Activated CD8-positive, alpha-beta memory T cell treated with anti-CD3 and anti-CD28 coated beads, Interleukin-2, amount 50 U/mL, for 24 hours (primary cell): ENCODE measurements around the gene MAMLD1.

Experiments
- DNase-seq: peaks from one replicate; pipeline ENCODE4 v3.0.0-alpha.2; 2020; ENCODE audit errors: extremely low read depth

MAMLD1 gene

DNA sequence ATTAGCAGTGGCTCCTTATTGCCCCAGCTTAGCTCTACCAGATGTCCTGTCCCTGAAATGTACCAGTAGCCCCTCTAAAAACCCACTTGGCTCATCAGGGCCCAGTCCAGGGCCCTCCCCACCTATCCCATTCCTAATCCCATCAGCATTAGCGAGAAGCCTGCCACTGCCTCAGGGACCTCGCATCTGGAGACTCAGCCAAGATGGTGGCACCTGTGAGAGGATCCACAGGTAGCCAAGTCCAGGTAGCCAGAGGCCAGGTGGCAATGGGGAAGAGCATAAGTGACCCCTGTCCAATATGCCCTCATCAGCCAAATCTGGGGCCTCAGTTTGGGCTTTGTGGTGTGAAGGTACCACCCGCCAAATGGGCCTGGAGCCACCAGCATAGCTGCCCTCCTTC is 97.7 kb downstream of the MAMLD1 start:
- no peak for DNase-seq

DNA sequence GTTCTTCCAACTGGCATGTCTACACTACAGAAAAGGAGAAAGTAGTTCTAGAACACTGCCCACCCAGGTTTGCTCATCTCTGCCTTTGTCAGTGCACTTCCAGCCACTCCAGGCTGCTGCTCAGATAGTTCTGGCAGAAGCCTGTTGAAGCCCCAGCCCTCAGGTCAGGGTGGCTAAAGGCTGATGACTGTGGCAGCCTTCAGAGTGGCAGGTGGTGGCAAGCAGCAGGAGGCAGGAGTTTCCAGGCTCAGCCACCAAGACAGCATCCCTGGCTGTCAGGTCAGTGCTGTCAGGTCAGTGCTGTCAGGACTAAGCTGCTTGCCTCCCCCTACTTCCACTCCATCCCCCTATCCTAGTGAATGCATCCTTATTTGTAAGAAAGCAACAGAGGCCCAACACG is 100.4 kb downstream of the MAMLD1 start:
- DNase-seq, result no peak

GRCh38 chrX:150464001-150464400 is 100.9 kb downstream of the MAMLD1 start:
- no peak for DNase-seq

DNA sequence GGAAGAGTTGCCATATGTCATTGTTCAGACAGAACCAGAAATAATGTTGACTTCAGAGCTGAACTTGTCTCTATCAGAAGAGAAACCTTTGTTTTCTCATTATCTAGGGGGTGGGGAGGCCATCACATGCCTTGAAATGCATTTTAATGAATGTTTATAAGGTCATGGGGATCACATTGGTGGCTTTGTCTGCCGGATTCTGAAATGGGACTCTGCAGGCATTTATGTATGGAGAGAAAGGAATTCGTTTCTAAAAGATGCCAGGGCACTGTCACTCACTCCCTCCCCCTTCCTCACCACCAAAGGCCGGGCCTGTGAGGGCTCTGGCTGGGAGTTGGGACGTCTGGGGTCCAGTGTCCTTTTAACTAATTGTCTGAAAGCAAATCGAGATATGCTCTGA is 102.2 kb downstream of the MAMLD1 start:
- DNase-seq, result no peak

DNA sequence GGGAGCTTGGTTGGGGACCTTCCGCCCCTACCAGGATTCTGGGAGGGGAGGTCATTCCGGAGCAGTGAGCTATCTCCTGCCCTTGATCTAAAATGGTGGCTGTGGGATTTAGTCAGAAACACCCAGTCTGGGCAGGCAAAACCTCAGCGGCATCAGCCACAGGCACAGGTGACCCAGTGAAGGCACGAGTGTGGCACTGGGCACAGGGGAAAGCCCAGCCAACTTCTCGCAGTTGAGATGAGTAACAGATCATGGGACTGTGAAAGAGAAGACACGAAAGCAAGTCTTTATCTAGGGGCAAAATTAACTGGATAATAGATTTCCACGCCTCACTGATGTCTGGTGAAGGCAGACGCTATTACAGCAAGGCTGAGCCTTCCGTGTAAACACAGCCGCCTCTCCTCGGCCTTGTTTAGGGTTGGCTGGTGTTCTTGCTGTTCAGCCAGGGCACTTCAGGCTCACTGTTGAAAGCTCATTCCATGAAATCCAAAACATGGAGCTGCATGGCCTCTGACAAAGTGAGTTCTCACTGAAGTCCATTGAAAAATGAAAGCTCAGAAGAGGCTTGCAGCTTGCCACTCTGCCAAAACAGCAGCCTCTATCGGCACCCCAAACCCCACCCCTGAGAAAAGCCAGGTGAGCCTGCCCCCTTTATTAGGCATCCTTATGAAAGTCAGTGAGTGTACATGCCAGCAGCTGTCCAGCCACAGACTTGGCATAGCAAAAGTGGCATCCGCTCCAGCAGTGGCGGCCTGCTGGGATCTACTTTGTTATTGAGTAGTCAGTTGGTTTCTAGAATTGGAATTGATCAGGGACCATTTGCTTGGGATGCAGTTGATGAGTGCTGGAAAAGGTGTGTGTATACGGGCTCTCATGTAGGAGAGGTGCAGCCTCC is 103.0 kb downstream of the MAMLD1 start:
- DNase-seq, result no peak

GRCh38 chrX:150472306-150472705 is 109.2 kb downstream of the MAMLD1 start:
- no peak for DNase-seq

GRCh38 chrX:150473371-150473770 is 110.3 kb downstream of the MAMLD1 start:
- DNase-seq, result no peak

DNA sequence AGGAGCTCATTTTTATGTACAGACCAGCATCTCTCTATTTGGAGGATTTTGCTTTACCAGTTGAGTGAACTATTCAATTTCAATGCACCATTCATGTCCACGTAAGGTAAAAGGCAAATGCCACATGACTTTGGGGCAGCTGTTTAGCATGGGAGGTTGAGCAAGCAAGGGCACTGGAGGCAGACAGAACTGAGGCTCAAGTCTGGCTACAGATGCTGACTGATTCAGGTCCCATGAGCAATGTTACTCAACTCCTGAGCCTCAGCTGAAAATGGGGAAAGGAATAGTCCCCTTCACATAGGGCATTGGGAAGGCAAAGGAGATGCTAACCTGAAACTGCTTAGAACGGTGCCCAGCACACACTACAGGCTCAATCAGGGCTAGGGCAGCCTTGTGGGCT is 112.3 kb downstream of the MAMLD1 start:
- no peak for DNase-seq

DNA sequence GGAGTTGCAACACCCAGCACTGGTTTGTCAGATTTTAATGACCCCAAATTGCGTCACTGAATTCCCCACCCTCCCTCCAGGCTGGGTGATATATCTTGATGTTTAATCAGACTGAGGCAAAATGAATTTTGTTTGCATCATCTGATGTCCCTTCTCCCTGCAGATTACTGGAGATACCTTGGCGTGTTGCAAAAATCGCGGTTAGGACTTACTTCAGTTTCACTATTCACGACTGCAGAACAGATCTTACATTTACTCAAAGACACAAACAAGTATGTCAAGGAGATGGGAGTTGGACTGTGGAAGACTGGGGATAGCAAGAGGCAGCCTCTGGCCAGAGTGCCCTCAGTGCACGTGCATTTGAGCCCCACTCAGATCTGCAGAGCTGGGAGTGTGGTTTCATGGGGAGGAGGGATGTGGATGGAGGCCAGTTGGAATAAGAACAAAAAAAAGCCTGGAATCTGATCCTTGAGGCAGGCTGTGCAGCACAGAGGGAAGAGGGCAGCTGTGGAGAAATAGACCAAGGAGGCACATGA is 113.1 kb downstream of the MAMLD1 start:
- no peak for DNase-seq

DNA sequence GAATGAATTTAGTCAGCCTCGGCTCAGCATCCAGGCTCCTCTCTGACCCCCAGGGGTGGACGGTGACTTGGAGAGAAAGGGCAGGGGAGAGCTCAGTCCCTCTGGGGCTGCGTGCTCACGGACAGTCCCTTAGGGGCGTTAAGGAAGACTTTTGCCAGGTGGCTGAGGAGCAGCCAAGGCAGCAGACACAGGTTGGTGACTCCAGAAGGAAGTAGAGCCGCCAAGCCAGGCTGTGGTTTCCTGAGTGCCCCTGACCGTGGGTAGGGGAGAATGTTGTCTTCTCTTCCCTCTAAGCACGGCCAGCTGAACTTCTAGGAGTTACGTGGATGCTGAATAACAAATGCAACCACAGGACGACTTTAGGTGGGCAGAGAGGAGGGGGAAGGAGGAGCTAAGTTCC is 114.3 kb downstream of the MAMLD1 start:
- DNase-seq, result no peak

DNA sequence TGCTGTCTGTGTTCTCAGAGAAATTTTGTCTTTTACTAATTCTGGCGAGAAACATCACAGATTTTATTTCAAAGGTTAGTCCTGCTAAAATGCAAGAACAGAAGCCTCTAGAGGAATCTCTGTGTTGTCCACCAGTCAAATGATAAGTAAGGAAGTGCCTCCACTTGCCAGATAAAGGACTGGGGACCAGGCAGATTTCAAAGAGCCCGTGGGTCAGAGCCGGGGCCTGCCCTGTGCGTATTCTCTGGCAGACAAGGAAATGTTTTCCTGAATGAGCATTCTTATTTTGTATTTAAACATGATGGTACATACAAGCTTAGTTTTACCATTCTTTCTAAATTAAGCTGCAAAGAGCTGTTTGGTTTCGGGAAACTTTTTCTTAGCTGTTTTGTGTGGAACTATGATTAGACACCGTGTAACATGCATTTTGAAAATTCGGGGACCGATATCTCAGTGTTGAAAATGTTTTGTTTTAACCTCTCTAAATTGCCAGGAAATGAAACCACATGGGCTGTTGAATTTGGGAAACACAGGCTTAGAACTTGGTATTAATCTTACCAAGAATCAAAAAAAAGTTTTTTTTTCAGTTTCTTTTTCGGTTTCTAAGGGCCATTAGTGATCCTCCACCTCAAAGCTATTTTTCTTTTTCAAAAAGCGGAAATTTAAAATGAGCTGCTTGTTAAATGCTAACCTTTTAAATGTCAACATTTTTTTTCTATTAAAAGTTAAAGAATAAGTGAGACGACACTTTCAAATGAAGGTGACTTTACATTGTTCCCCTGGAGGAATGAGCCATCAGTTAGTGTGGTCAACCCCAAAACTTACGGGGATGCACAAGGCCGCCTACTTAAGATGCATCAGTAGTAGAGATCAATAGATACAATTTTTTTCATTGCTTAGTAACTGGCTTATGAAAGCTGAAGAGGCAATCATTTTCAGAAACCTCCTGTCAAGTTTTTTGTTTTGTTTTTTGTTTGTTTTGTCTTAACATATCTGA is 115.7 kb downstream of the MAMLD1 start:
- no peak for DNase-seq

GRCh38 chrX:150482537-150483206 is 119.6 kb downstream of the MAMLD1 start:
- DNase-seq, result peak; percentile 27

- DNase-seq, result no peak
Measured at GRCh38 chrX:150483356-150483985, 120.4 kb downstream of the MAMLD1 start.

DNA sequence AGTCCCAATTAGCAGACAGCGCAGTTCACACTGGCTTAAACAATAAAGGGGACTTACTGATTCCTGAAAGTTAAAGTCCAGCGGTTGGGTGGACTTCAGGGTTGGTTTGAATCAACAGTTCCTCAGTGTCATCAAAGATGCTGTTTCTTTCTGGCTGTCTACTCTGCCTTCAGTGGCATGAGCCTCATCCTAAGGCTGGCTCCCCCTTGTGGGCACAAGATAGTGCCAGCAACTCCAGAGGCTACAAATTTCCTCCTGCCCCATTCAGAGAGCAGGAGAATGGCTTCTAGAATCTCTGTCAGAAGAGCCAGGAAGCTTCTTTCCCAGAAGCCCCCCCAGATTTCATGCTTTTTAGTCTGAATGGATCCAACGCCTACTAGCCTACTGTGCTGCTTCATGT is 122.9 kb downstream of the MAMLD1 start:
- no peak for DNase-seq

DNA sequence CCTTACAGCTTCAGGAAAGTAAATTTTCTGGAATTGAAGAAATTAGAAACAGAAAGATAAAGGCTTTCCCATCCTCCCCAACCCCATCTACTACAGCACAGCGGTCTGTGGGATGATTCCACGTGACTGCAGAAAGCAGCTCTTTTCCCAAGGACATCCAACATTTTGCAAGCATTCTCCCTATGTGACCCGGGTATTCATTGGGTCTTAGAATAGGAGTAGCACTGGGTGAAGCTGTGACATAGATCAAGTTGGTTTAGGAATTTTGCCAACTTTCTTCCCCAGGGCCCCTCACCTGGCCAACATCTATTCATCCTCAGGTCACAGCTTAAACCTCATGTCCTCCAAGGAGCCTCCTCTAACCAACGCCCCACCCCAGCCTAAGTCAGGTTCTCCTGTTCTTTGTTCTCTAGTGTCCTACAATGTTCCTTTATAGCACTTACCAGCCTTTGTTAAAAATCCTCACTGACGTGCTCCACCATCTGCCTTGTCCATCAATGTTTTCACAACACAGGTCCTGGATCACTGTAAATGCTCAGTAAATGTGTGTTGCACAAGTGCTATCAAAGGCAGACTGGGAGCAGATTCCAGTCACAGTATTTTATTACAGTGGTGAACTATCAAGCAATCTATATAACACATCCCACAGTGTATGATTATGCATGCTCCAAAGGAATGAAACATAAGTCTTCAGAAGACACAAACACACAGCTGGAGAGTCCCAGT is 124.4 kb downstream of the MAMLD1 start:
- DNase-seq, result no peak

- no peak for DNase-seq
Measured at GRCh38 chrX:150489359-150490015, 126.4 kb downstream of the MAMLD1 start.

- DNase-seq, result no peak
Measured at GRCh38 chrX:150495496-150495895, 132.4 kb downstream of the MAMLD1 start.

GRCh38 chrX:150499240-150499639 is 136.1 kb downstream of the MAMLD1 start:
- DNase-seq, result no peak

GRCh38 chrX:150502091-150502490 is 139.0 kb downstream of the MAMLD1 start:
- no peak for DNase-seq
